ENCODE data around the gene C1orf122. TPM values are rescaled to one million over a fixed set of nuclear protein-coding genes. Genes with fewer than 3 reads are reported as not detected.

C1orf122 gene
- total RNA-seq, 2 experiments from 2014 or later: 10.9 to 13.2 TPM

DNA sequence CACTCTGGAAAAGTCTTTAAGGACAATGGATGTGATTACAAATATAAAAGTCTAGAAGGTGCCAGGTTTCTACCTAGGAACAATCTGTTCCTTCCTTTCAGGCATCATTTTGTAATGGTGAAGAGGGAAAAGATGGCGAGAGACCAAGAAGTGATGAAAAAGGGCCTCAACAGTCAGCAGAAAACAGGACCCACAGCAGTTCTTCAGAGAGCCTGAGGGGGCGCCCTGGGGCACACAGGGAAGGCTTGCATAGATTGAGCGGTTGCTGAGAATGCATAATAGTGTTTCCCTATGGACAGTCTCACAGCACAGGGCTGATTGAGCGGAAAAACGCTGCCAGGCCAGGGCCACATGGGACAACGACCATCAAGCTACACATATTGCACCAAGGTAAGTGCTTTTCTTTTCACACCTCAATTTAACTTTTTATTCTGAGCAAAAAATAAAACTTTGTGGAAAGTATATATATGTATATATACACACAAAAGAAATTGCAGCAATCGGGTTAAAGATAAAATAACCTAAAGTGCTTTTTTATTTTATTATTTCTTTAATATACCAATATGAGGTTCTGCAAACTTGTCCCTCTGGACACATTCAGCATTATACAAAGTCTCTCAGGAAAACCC is 3.6 kb downstream of the C1orf122 start:
- peak; percentile 36 to 83 (median 51) for DNase-seq
- ChIA-PET CTCF (interaction anchor here (1.7 kb wide), 1 partner anchor 49 kb away, joined by 6 read pairs; the partner anchor contains the start of gene MTF1), POLR2A (no interaction called here)
- Mint-ChIP-seq H3K27me3 (no peaks in the 10 kb centered on the region), H3K4me1 (ENCODE audit: low read depth) (peaks cover 32% of the 10 kb centered on the region), H3K36me3 (ENCODE audit: low read depth) (peaks cover 56% of the 10 kb centered on the region), H3K27ac (peak overlapping the region; percentile 82), H3K9me3 (no peaks in the 10 kb centered on the region), H3K4me3 (peak overlapping the region; percentile 84)
- Histone ChIP-seq H3K27me3 (ENCODE audit: control insufficient read depth in 1 of 2, insufficient read depth in 2 of 2, low read length in 2 of 2) (no peaks in the 10 kb centered on the region), H3K4me1 (ENCODE audit: insufficient read depth, low read length) (peaks cover 28% of the 10 kb centered on the region), H3K4me3 (ENCODE audit: low read length) (no peak overlapping the region), H3K9me3 (ENCODE audit: control insufficient read depth in 1 of 2, insufficient read depth in 1 of 2, low read length in 2 of 2) (no peaks in the 10 kb centered on the region), H3K36me3 (ENCODE audit: insufficient read depth, low read length) (peaks cover 26% of the 10 kb centered on the region), H3K27ac (ENCODE audit: low read depth in 1 of 2, low read length in 2 of 2) (no peak overlapping the region)
- TF ChIP-seq, protein P1, sequence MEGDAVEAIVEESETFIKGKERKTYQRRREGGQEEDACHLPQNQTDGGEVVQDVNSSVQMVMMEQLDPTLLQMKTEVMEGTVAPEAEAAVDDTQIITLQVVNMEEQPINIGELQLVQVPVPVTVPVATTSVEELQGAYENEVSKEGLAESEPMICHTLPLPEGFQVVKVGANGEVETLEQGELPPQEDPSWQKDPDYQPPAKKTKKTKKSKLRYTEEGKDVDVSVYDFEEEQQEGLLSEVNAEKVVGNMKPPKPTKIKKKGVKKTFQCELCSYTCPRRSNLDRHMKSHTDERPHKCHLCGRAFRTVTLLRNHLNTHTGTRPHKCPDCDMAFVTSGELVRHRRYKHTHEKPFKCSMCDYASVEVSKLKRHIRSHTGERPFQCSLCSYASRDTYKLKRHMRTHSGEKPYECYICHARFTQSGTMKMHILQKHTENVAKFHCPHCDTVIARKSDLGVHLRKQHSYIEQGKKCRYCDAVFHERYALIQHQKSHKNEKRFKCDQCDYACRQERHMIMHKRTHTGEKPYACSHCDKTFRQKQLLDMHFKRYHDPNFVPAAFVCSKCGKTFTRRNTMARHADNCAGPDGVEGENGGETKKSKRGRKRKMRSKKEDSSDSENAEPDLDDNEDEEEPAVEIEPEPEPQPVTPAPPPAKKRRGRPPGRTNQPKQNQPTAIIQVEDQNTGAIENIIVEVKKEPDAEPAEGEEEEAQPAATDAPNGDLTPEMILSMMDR (IDR thresholded peaks at IDR 0.05): peak; percentile 72
- intact Hi-C loops (cut with DNase I, micrococcal nuclease): loop anchor here in 1 of 2 experiments (1.0 kb wide), 1 partner anchor 49 kb away; no protein-coding TSS in a partner anchor
- ATAC-seq (ENCODE audit: poor library complexity): peak; percentile 53

DNA sequence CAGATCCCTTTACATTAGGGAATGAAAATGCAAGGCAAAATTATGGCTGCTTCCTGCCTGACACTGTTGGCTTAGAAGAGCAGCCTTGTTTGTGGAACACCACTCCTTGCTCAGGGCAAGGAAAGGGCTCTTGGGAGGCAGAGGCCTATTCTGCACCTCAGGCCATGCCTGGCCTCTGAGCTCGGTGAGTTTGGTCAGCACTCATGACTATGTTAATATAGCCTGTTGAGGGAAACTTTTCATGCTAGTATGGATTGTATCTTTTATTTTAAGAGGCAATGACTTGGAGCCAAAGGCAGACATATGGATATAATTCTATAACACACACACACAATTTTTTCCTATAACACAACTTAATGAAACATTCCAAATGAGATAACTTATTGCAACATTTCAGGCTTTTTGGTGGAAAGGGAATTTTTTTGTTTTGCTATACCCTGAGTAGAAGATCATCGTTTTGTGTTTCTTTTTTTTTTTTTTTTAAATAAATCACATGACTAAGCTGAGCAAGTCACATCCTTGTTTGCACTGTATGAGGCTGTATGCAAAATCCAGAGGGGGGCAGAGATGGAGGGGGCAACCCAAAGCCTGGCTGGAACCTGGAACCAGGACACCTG is 6.0 kb downstream of the C1orf122 start:
- H3K27me3 ChIP-seq (ENCODE audit: control insufficient read depth in 1 of 2, insufficient read depth in 2 of 2, low read length in 2 of 2): no peaks in the 10 kb centered on the region
- H3K27ac Mint-ChIP-seq: no peak overlapping the region
- no peak overlapping the region for H3K4me3 Mint-ChIP-seq
- H3K4me1 Mint-ChIP-seq (ENCODE audit: low read depth): peaks cover 17% of the 10 kb centered on the region
- ATAC-seq (ENCODE audit: poor library complexity) (no peak), DNase-seq (no peak)
- H3K4me1 ChIP-seq (ENCODE audit: insufficient read depth, low read length): peaks cover 11% of the 10 kb centered on the region
- H3K9me3 ChIP-seq (ENCODE audit: control insufficient read depth in 1 of 2, insufficient read depth in 1 of 2, low read length in 2 of 2): no peaks in the 10 kb centered on the region
- H3K27ac ChIP-seq (ENCODE audit: low read depth in 1 of 2, low read length in 2 of 2): no peak overlapping the region
- no peaks in the 10 kb centered on the region for H3K27me3 Mint-ChIP-seq
- intact Hi-C loops (cut with DNase I, micrococcal nuclease): no loop called here
- H3K9me3 Mint-ChIP-seq: no peaks in the 10 kb centered on the region
- ChIA-PET POLR2A (no interaction called here), CTCF (no interaction called here)
- TF ChIP-seq, protein P1 (IDR thresholded peaks at IDR 0.05): no peak
- H3K4me3 ChIP-seq (ENCODE audit: low read length): no peak overlapping the region
- H3K36me3 ChIP-seq (ENCODE audit: insufficient read depth, low read length): peaks cover 29% of the 10 kb centered on the region
- peaks cover 54% of the 10 kb centered on the region for H3K36me3 Mint-ChIP-seq (ENCODE audit: low read depth)

DNA sequence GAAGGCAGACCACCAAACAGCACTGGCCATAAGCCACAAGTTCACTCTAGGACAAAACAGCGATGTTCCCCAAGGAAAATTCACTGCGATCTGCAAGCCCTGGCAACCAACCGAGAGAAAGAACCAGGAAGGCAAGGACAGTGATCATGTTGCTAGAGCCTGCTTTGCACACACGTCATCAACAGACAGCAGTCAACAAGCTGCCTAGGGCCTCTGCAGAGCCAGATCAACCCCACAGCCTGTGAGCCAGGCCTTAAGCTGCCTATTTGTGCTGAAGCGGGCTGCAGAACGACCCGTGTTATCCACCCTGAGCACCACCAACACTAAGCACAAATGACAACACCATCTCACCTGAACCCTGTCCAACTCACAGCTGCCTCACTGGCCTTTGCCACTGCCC is 6.7 kb downstream of the C1orf122 start:
- Mint-ChIP-seq H3K9me3 (no peaks in the 10 kb centered on the region), H3K4me3 (no peak overlapping the region), H3K27me3 (no peaks in the 10 kb centered on the region), H3K27ac (no peak overlapping the region), H3K4me1 (ENCODE audit: low read depth) (peaks cover 11% of the 10 kb centered on the region), H3K36me3 (ENCODE audit: low read depth) (peaks cover 49% of the 10 kb centered on the region)
- CTCF ChIA-PET: no interaction called here
- POLR2A ChIA-PET: no interaction called here
- Histone ChIP-seq H3K4me3 (ENCODE audit: low read length) (no peak overlapping the region), H3K27ac (ENCODE audit: low read depth in 1 of 2, low read length in 2 of 2) (no peak overlapping the region), H3K9me3 (ENCODE audit: control insufficient read depth in 1 of 2, insufficient read depth in 1 of 2, low read length in 2 of 2) (no peaks in the 10 kb centered on the region), H3K4me1 (ENCODE audit: insufficient read depth, low read length) (peaks cover 5% of the 10 kb centered on the region), H3K36me3 (ENCODE audit: insufficient read depth, low read length) (peaks cover 29% of the 10 kb centered on the region), H3K27me3 (ENCODE audit: control insufficient read depth in 1 of 2, insufficient read depth in 2 of 2, low read length in 2 of 2) (no peaks in the 10 kb centered on the region)
- DNase-seq (no peak), ATAC-seq (ENCODE audit: poor library complexity) (no peak)
- TF ChIP-seq, protein P1 (IDR thresholded peaks at IDR 0.05): no peak
- intact Hi-C loops (cut with DNase I, micrococcal nuclease): no loop called here

All from CD4-positive, alpha-beta T cell (primary cell).